ENCODE data around the gene DENND2D. TPM values are rescaled to one million over a fixed set of nuclear protein-coding genes. Genes with fewer than 3 reads are reported as not detected.

Gene DENND2D
- total RNA-seq, 1 experiment from 2014 or later: 0.11 TPM

GRCh38 chr1:111199329-111199728, 1.1 kb downstream of the DENND2D start:
- Histone ChIP-seq H3K4me2 (ENCODE audit: insufficient read depth, insufficient read length, low read length) (no peak overlapping the region), H3K9ac (ENCODE audit: extremely low read depth, insufficient read length, low read length) (no peak overlapping the region), H2BK5ac (ENCODE audit: insufficient read length, low read length) (no peak overlapping the region), H3K4ac (ENCODE audit: low read depth, low read length) (no peak overlapping the region), H2BK12ac (ENCODE audit: insufficient read length, low read depth, low read length) (no peak overlapping the region), H3K79me2 (ENCODE audit: insufficient read depth, low read length) (no peaks in the 10 kb centered on the region), H4K5ac (ENCODE audit: insufficient read length, low read depth, low read length) (no peak overlapping the region), H2AFZ (ENCODE audit: low read length) (no peak overlapping the region), H3K27me3 (ENCODE audit: insufficient read depth, low read length) (no peaks in the 10 kb centered on the region), H2AK5ac (ENCODE audit: insufficient read length, low read length) (no peak overlapping the region), H2BK20ac (ENCODE audit: low read depth, low read length, poor library complexity, severe bottlenecking) (no peak overlapping the region), H3K14ac (ENCODE audit: insufficient read depth, low read length) (no peak overlapping the region), H4K8ac (replicated peaks; ENCODE audit: insufficient read length, low read depth, low read length) (no peak overlapping the region), H3K79me1 (ENCODE audit: insufficient read depth, low read depth, low read length, poor library complexity, severe bottlenecking) (no peaks in the 10 kb centered on the region), H4K91ac (ENCODE audit: insufficient read length, low read depth, low read length) (no peak overlapping the region), H3K23me2 (ENCODE audit: insufficient read length, low read depth, low read length, poor library complexity, severe bottlenecking) (no peaks in the 10 kb centered on the region), H3T11ph (ENCODE audit: low read length) (no peak overlapping the region), H3K4me1 (ENCODE audit: insufficient read depth, low read length) (no peaks in the 10 kb centered on the region), H3K18ac (ENCODE audit: insufficient read length, low read depth, low read length) (no peak overlapping the region), H3K9me3 (ENCODE audit: control insufficient read depth, low read depth, low read length) (no peaks in the 10 kb centered on the region), H2BK120ac (ENCODE audit: low read depth, low read length, poor library complexity, severe bottlenecking) (no peak overlapping the region), H4K20me1 (ENCODE audit: control insufficient read depth, insufficient read depth, insufficient read length) (no peaks in the 10 kb centered on the region), H3K27ac (ENCODE audit: insufficient read length, low read depth, low read length) (no peak overlapping the region), H3K23ac (ENCODE audit: insufficient read length, low read depth, low read length) (no peak overlapping the region), H3K56ac (ENCODE audit: insufficient read length, low read depth, low read length) (no peak overlapping the region), H2BK15ac (ENCODE audit: low read depth, low read length) (no peak overlapping the region)
- no peak for DNase-seq
- Mint-ChIP-seq H3K27ac (no peak overlapping the region), H3K27me3 (ENCODE audit: low read depth) (peaks cover 2% of the 10 kb centered on the region), H3K4me3 (no peak overlapping the region), H3K4me1 (peaks cover 5 to 12% of the 10 kb centered on the region in 2 experiments), H3K36me3 (ENCODE audit: insufficient read depth in 1 of 3, low read depth in 3 of 3) (no peaks in the 10 kb centered on the region; a peak in 1 of 7 replicates), H3K9me3 (peaks cover 0 to 2% of the 10 kb centered on the region in 2 experiments; a peak in 1 of 5 replicates)
- TF ChIP-seq CTCF (conservative IDR thresholded peaks at IDR 0.05): no peak
- no CpG with 5 or more reads among the region's 3 CpGs for WGBS (ENCODE audit: extremely low coverage, insufficient read length, low lambda C conversion rate)

Measured in H9 (cell line).